HG02623 (cell line): ENCODE data around the gene CHMP6.

Experiments
- ATAC-seq: cut with Tn5 transposase; IDR thresholded peaks from one replicate; pipeline ENCODE4 v1.9.1; 2021; ENCODE audit warnings: moderate library complexity; ENCODE audit not compliant: unreplicated experiment

CHMP6 gene

GRCh38 chr17:80992077-80992947 is 671 bp downstream of the CHMP6 start:
- no peak for ATAC-seq

- no peak for ATAC-seq
Observed at GRCh38 chr17:80992948-80993624, 1.4 kb downstream of the CHMP6 start.

- no peak for ATAC-seq
Observed at GRCh38 chr17:80995131-80995530, 3.5 kb downstream of the CHMP6 start.

- ATAC-seq, result no peak
Observed at GRCh38 chr17:80996422-80997305, 5.0 kb downstream of the CHMP6 start.

GRCh38 chr17:80997424-80998117 is 5.9 kb downstream of the CHMP6 start:
- ATAC-seq, result no peak

GRCh38 chr17:80998118-80998747 is 6.6 kb downstream of the CHMP6 start:
- no peak for ATAC-seq

- no peak for ATAC-seq
Observed at GRCh38 chr17:80998748-80999535, 7.3 kb downstream of the CHMP6 start.

- ATAC-seq, result no peak
Observed at GRCh38 chr17:80999536-81000333, 8.1 kb downstream of the CHMP6 start.

GRCh38 chr17:81000334-81000630 is 8.6 kb downstream of the CHMP6 start:
- ATAC-seq, result no peak

GRCh38 chr17:81000631-81001357 is 9.2 kb downstream of the CHMP6 start:
- no peak for ATAC-seq

- no peak for ATAC-seq
Observed at GRCh38 chr17:81002013-81002384, 10.4 kb downstream of the CHMP6 start.

GRCh38 chr17:81002409-81003361 is 11.0 kb downstream of the CHMP6 start:
- no peak for ATAC-seq

- ATAC-seq, result no peak
Observed at GRCh38 chr17:81003711-81004475, 12.3 kb downstream of the CHMP6 start.

GRCh38 chr17:81006891-81007290 is 15.2 kb downstream of the CHMP6 start:
- ATAC-seq, result no peak

- no peak for ATAC-seq
Observed at GRCh38 chr17:81008140-81008539, 16.5 kb downstream of the CHMP6 start.

- no peak for ATAC-seq
Observed at GRCh38 chr17:81009136-81009535, 17.5 kb downstream of the CHMP6 start.
